ENCODE data around the gene KRTAP10-6.
"Not testable (repeated sequence)": the region's sequence is repeated elsewhere in the genome, so short reads cannot be mapped to it uniquely, and the experiment has no call there.

DNA sequence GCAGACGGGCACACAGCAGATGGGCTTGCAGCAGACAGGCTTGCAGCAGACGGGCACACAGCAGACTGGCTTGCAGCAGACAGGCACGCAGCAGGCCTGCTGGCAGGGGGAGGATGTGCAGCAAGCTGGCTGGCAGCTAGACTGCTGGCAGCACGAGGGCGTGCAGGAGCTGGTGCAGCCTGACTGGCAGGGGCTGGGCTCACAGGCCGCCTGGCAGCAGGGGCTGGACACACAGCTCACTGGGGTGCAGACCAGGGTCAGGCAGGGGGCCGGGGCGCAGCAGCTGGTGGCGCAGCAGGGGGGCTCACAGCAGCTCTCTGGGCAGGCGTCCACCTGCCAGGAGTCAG, 34.0 kb downstream of the KRTAP10-6 start:
- TF ChIP-seq, protein P1, sequence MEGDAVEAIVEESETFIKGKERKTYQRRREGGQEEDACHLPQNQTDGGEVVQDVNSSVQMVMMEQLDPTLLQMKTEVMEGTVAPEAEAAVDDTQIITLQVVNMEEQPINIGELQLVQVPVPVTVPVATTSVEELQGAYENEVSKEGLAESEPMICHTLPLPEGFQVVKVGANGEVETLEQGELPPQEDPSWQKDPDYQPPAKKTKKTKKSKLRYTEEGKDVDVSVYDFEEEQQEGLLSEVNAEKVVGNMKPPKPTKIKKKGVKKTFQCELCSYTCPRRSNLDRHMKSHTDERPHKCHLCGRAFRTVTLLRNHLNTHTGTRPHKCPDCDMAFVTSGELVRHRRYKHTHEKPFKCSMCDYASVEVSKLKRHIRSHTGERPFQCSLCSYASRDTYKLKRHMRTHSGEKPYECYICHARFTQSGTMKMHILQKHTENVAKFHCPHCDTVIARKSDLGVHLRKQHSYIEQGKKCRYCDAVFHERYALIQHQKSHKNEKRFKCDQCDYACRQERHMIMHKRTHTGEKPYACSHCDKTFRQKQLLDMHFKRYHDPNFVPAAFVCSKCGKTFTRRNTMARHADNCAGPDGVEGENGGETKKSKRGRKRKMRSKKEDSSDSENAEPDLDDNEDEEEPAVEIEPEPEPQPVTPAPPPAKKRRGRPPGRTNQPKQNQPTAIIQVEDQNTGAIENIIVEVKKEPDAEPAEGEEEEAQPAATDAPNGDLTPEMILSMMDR (IDR thresholded peaks at IDR 0.05; ENCODE audit: poor library complexity): not testable (repeated sequence)
- TF ChIP-seq EZH2phosphoT487 (IDR thresholded peaks at IDR 0.05; ENCODE audit: low read depth, severe bottlenecking, unreplicated experiment); EZH2 (IDR thresholded peaks at IDR 0.05; ENCODE audit: borderline replicate concordance): not testable (repeated sequence)
